ENCODE measurements around the gene BCAS3. TPM values are rescaled to one million over a fixed set of nuclear protein-coding genes. Genes with fewer than 3 reads are reported as not detected.

BCAS3 gene
- total RNA-seq, 1 experiment from 2014 or later = 14.4 TPM

DNA sequence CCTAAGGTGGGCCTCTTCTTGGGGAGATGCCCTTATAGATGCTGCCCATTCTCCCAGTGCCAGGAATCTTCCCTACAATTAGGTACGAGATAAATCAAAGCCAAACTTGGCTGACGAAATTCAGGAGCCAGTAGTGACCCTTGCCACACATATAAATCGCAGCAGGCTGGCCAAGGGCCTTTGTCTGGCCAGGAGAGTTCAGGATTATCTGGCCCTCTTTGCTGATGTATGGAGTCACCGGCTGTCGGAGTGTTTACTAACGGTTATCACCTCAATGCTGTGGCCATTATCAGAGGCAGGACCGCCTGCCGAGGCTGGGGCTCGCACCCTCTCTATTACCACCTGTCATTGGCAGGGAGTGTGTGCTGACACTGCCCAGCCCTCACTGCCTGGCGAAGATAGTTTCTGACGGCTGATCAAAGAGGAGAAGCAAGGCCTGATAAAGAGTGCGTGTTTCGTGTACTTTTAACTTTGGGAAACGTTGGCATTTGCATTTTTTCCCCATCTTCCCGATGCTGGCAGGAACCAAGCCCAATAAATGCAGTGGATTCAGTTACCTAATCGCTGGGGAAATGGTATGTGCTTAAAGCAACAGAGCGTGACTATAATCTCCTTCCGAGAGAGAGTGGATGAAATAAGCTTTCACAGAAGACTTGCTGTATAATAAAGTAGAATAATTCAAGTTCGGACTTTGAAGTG, 689.2 kb downstream of the BCAS3 start:
- POLR2A ChIA-PET (ENCODE audit: low non-redundant PET) = no interaction called here
- no TSS peak for BruUV-seq (replicated peaks)
- Histone ChIP-seq H3K4me3 (ENCODE audit: low read depth, low read length, poor library complexity, severe bottlenecking) (no peak overlapping the region), H3K36me3 (ENCODE audit: insufficient read depth, low read length, poor library complexity, severe bottlenecking) (no peaks in the 10 kb centered on the region), H3K9me3 (ENCODE audit: low read depth, low read length, poor library complexity, severe bottlenecking) (no peaks in the 10 kb centered on the region), H3K4me1 (ENCODE audit: insufficient read depth, low read length, poor library complexity, severe bottlenecking) (no peaks in the 10 kb centered on the region), H3K27me3 (replicated peaks; ENCODE audit: insufficient read depth, low read depth, low read length, poor library complexity) (no peaks in the 10 kb centered on the region), H3K27ac (ENCODE audit: low read depth, low read length, poor library complexity, severe bottlenecking) (no peak overlapping the region)
- intact Hi-C loops (cut with micrococcal nuclease; ENCODE audit: unreplicated experiment) = no loop called here
- TF ChIP-seq CTCF (conservative IDR thresholded peaks at IDR 0.05; ENCODE audit: low read depth, low read length) (no peak), EZH2 (IDR thresholded peaks at IDR 0.05; ENCODE audit: borderline replicate concordance, low read depth, low read length, poor library complexity, severe bottlenecking) (no peak)
- CTCF ChIA-PET = no interaction called here
- DNase-seq (ENCODE audit: low spot score) = no peak

- POLR2A ChIA-PET (ENCODE audit: low non-redundant PET) = no interaction called here
- no peak for DNase-seq (ENCODE audit: low spot score)
- no peak for TF ChIP-seq CTCF (conservative IDR thresholded peaks at IDR 0.05; ENCODE audit: low read depth, low read length)
- no peak for TF ChIP-seq EZH2 (IDR thresholded peaks at IDR 0.05; ENCODE audit: borderline replicate concordance, low read depth, low read length, poor library complexity, severe bottlenecking)
- H3K4me1 ChIP-seq (ENCODE audit: insufficient read depth, low read length, poor library complexity, severe bottlenecking) = no peaks in the 10 kb centered on the region
- no peaks in the 10 kb centered on the region for H3K36me3 ChIP-seq (ENCODE audit: insufficient read depth, low read length, poor library complexity, severe bottlenecking)
- no TSS peak for BruUV-seq (replicated peaks)
- H3K4me3 ChIP-seq (ENCODE audit: low read depth, low read length, poor library complexity, severe bottlenecking) = no peak overlapping the region
- H3K9me3 ChIP-seq (ENCODE audit: low read depth, low read length, poor library complexity, severe bottlenecking) = no peaks in the 10 kb centered on the region
- H3K27ac ChIP-seq (ENCODE audit: low read depth, low read length, poor library complexity, severe bottlenecking) = no peak overlapping the region
- intact Hi-C loops (cut with micrococcal nuclease; ENCODE audit: unreplicated experiment) = no loop called here
- no peaks in the 10 kb centered on the region for H3K27me3 ChIP-seq (replicated peaks; ENCODE audit: insufficient read depth, low read depth, low read length, poor library complexity)
- CTCF ChIA-PET = no interaction called here
Observed at GRCh38 chr17:61368049-61368831, 690.6 kb downstream of the BCAS3 start.

DNA sequence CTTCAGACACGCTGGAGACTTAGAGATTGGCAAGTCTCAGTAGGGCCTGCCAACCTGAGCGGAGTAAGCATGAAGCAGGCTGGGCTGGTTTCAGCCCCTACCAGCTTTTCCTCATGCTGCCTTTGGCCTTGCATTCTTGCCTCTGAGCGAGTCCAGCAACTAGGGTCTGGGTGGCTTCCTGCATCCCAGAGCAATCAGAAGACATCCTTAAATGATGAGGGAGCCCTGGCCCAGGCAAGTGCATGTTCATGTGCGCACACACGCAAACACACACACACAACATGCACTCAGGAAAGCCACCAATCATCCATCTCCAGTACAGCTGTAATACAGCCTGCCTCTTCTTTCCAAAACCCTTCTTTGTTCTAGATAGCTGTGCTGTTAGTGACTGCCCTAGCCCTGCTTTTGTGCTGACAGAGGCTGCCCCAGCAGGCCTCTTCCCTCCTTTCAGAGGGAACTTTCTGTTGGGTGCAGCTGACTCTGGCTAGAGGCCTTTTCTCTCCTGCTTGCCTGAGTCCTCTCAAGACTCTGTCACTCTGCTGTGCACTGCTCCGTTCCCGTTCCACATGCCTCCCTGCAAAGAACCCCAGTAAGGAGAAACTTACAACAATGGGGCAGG, 691.3 kb downstream of the BCAS3 start:
- TF ChIP-seq EZH2 (IDR thresholded peaks at IDR 0.05; ENCODE audit: borderline replicate concordance, low read depth, low read length, poor library complexity, severe bottlenecking) (no peak), CTCF (conservative IDR thresholded peaks at IDR 0.05; ENCODE audit: low read depth, low read length) (no peak)
- Histone ChIP-seq H3K9me3 (ENCODE audit: low read depth, low read length, poor library complexity, severe bottlenecking) (no peaks in the 10 kb centered on the region), H3K27me3 (replicated peaks; ENCODE audit: insufficient read depth, low read depth, low read length, poor library complexity) (no peaks in the 10 kb centered on the region), H3K36me3 (ENCODE audit: insufficient read depth, low read length, poor library complexity, severe bottlenecking) (no peaks in the 10 kb centered on the region), H3K4me3 (ENCODE audit: low read depth, low read length, poor library complexity, severe bottlenecking) (no peak overlapping the region), H3K27ac (ENCODE audit: low read depth, low read length, poor library complexity, severe bottlenecking) (no peak overlapping the region), H3K4me1 (ENCODE audit: insufficient read depth, low read length, poor library complexity, severe bottlenecking) (no peaks in the 10 kb centered on the region)
- no peak for DNase-seq (ENCODE audit: low spot score)
- POLR2A ChIA-PET (ENCODE audit: low non-redundant PET) = no interaction called here
- no TSS peak for BruUV-seq (replicated peaks)
- intact Hi-C loops (cut with micrococcal nuclease; ENCODE audit: unreplicated experiment) = no loop called here
- CTCF ChIA-PET = no interaction called here

Measured in A673 (cell line).